GM04503 (cell line): ENCODE measurements around the gene MYT1.

Experiments
- DNase-seq: peaks from one replicate; pipeline ENCODE4 v3.0.0-alpha.2; 2012; ENCODE audit warnings: low read depth

Gene MYT1

GRCh38 chr20:64247970-64248841 lies 84.0 kb downstream of the MYT1 start:
- DNase-seq, result no peak

GRCh38 chr20:64250027-64250426 lies 85.8 kb downstream of the MYT1 start:
- no peak for DNase-seq

- DNase-seq, result no peak
Measured at GRCh38 chr20:64253000-64253383, 88.7 kb downstream of the MYT1 start.

GRCh38 chr20:64253443-64253842 lies 89.2 kb downstream of the MYT1 start:
- DNase-seq, result no peak

- DNase-seq, result no peak
Measured at GRCh38 chr20:64254156-64254555, 89.9 kb downstream of the MYT1 start.

GRCh38 chr20:64254571-64255360 lies 90.5 kb downstream of the MYT1 start:
- DNase-seq, result no peak

GRCh38 chr20:64255361-64256281 lies 91.4 kb downstream of the MYT1 start, which contains the start of gene PCMTD2:
PCMTD2 (plus strand) TSS chr20:64255748; CDS start chr20:64259966, 4,218 bp downstream.
- DNase-seq, result no peak

- no peak for DNase-seq
Measured at GRCh38 chr20:64256282-64256935, 92.2 kb downstream of the MYT1 start.

- no peak for DNase-seq
Measured at GRCh38 chr20:64257107-64257757, 93.0 kb downstream of the MYT1 start.

GRCh38 chr20:64258071-64258823 lies 94.0 kb downstream of the MYT1 start:
- DNase-seq, result no peak

GRCh38 chr20:64260239-64260638 lies 96.0 kb downstream of the MYT1 start:
- DNase-seq, result no peak

- DNase-seq, result peak; percentile 52
Measured at GRCh38 chr20:64261138-64261537, 96.9 kb downstream of the MYT1 start.

- no peak for DNase-seq
Measured at GRCh38 chr20:64264091-64264490, 99.8 kb downstream of the MYT1 start.

- no peak for DNase-seq
Measured at GRCh38 chr20:64265201-64265600, 100.9 kb downstream of the MYT1 start.

GRCh38 chr20:64266988-64267387 lies 102.7 kb downstream of the MYT1 start:
- DNase-seq, result no peak

GRCh38 chr20:64268174-64268573 lies 103.9 kb downstream of the MYT1 start:
- no peak for DNase-seq

GRCh38 chr20:64269604-64270411 lies 105.6 kb downstream of the MYT1 start:
- DNase-seq, result no peak

GRCh38 chr20:64271636-64272035 lies 107.4 kb downstream of the MYT1 start:
- no peak for DNase-seq

- no peak for DNase-seq
Measured at GRCh38 chr20:64273109-64273508, 108.9 kb downstream of the MYT1 start.
